Bronchial epithelial cell (primary cell): ENCODE results near the gene FHIT. TPM values are rescaled to one million over a fixed set of nuclear protein-coding genes. Genes with fewer than 3 reads are reported as not detected.

Experiments
- DNase-seq: peaks from one replicate; pipeline ENCODE4 v3.0.0-alpha.2; 2010; ENCODE audit warnings: low read depth
- FAIRE-seq: peaks from 2 replicates; lab custom pipeline; 2011; peaks lifted over from hg19 to GRCh38; lab: Jason Lieb, UNC
- H3K27me3 ChIP-seq: 2 replicates; pipeline ENCODE4 v1.5.1; 2011; ENCODE audit warnings: low read length; ENCODE audit not compliant: control insufficient read depth, insufficient read depth
- H3K36me3 ChIP-seq: 2 replicates; pipeline ENCODE4 v1.5.1; 2011; ENCODE audit warnings: low read length; ENCODE audit not compliant: control insufficient read depth, insufficient read depth
- H3K4me3 ChIP-seq: 2 replicates; pipeline ENCODE4 v1.5.1; 2011; ENCODE audit warnings: mild to moderate bottlenecking, low read depth, low read length, control low read depth
- total RNA-seq: library from RNA; depleted of rRNA; stranded (reverse); fragments of >200 nt; gene quantifications from 2 replicates; pipeline ENCODE4 v1.2.1, GENCODE V29; 2014
- TF ChIP-seq, protein P1 (sequence below): IDR thresholded peaks from 2 replicates; pipeline ENCODE4 v1.5.1; 2011; ENCODE audit warnings: mild to moderate bottlenecking, moderate library complexity, low read length, control low read depth, inconsistent platforms; ENCODE audit not compliant: insufficient read depth, severe bottlenecking

FHIT gene
- total RNA-seq, 1 donor from 2014 or later, result 1.6 TPM

- Histone ChIP-seq H3K4me3 (no peak overlapping the region), H3K36me3 (no peaks in the 10 kb centered on the region), H3K27me3 (no peaks in the 10 kb centered on the region)
- TF ChIP-seq, protein P1, sequence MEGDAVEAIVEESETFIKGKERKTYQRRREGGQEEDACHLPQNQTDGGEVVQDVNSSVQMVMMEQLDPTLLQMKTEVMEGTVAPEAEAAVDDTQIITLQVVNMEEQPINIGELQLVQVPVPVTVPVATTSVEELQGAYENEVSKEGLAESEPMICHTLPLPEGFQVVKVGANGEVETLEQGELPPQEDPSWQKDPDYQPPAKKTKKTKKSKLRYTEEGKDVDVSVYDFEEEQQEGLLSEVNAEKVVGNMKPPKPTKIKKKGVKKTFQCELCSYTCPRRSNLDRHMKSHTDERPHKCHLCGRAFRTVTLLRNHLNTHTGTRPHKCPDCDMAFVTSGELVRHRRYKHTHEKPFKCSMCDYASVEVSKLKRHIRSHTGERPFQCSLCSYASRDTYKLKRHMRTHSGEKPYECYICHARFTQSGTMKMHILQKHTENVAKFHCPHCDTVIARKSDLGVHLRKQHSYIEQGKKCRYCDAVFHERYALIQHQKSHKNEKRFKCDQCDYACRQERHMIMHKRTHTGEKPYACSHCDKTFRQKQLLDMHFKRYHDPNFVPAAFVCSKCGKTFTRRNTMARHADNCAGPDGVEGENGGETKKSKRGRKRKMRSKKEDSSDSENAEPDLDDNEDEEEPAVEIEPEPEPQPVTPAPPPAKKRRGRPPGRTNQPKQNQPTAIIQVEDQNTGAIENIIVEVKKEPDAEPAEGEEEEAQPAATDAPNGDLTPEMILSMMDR, result no peak
- FAIRE-seq, result no peak
- DNase-seq, result no peak
Measured at GRCh38 chr3:59775106-59775505, 1476.1 kb downstream of the FHIT start.

DNA sequence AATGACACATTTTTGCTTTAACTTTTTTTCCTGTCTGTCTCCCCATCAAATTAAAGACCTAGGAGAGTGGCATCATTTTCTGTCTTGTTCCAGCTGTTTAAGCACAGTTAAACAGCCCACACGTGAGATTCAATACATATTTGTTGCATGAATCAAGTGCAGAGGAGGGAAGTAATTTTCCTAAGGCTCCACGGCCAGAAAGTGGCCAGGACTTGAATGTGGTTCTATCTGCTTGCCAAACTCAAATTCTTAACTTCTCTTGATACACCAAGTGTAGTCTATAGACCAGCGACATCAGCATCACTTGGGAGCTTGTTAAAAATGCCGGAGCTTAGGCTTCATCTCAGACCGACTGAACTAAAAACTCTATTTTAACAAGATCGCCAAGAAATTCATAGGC is 1476.6 kb downstream of the FHIT start:
- DNase-seq (peak; percentile 60), FAIRE-seq (no peak)
- H3K4me3 ChIP-seq, result no peak overlapping the region
- H3K27me3 ChIP-seq, result no peaks in the 10 kb centered on the region
- TF ChIP-seq, protein P1, result no peak
- H3K36me3 ChIP-seq, result no peaks in the 10 kb centered on the region

- H3K27me3 ChIP-seq, result no peaks in the 10 kb centered on the region
- H3K36me3 ChIP-seq, result no peaks in the 10 kb centered on the region
- no peak overlapping the region for H3K4me3 ChIP-seq
- TF ChIP-seq, protein P1, result no peak
- no peak for FAIRE-seq
- no peak for DNase-seq
Measured at GRCh38 chr3:59774000-59774399, 1477.3 kb downstream of the FHIT start.

DNA sequence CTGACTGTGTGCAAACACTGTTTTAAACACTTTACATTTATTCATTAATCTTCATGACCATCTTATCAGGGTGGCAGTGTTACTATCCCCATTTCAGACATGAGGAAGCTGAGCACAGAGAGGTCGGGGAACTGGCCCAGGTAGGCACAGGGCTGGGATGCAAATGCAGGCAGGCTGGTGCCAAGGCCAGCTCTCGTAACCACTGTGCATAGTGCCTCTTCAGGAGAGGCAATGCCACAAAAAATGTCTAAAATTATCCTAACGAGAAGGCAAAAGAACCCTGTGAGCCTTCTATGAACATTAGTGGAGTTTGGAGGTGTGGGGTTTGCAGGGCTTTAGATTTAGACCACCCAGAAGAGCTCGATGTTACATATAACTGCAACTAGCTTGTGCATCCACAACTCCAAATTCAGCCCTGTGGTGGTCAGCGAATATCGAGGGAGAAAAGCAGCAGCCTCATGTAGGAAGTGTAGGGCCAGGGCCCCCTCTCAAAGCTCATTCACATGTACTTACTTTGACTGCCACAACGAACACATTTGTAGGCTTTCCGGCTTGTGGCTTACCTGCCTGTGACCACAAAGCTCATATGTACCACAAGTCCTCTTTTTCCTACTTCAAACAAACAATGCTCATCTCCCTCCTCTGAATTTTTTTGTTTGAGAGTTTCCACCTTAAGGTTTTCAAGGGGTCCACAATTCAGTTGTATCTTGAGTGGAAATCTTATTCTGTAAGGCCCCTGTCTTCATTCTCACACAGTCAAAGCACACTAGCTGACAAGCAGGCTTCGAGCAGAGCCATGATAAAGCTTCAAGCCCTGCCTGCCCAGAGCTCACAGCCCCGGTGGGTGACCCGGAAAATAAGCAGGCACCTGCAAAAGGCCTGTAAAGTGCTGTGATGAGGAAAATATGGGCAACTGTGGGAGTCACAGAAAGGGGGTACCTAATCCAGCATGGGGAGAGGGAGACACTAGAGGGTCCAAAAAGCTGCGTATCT is 1478.5 kb downstream of the FHIT start:
- H3K4me3 ChIP-seq, result no peak overlapping the region
- no peak for FAIRE-seq
- no peaks in the 10 kb centered on the region for H3K27me3 ChIP-seq
- H3K36me3 ChIP-seq, result no peaks in the 10 kb centered on the region
- TF ChIP-seq, protein P1, result no peak
- DNase-seq, result no peak

DNA sequence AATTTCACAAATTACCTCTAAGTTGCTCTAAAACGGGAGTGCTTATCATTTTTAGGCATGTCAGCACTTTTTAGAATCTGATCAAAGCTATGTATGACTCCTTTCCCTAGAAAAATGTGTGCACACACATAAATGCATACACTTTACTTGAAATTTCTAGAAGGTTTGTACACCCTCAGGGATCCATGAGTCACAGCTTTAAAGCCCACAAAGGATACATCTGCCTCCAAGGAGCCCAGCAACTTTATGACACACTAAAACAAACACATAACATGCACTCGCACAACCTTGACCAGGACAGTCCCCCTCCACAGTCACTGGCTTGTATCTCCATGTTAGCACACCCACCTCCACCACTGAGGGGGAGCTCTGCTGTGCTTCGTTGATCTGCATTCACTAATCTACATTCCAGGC is 1479.5 kb downstream of the FHIT start:
- H3K27me3 ChIP-seq, result no peaks in the 10 kb centered on the region
- H3K4me3 ChIP-seq, result no peak overlapping the region
- H3K36me3 ChIP-seq, result no peaks in the 10 kb centered on the region
- DNase-seq (peak; percentile 94), FAIRE-seq (peak; percentile 83)
- TF ChIP-seq, protein P1, result no peak
